ENCODE results near the gene ATP8A1.

- TF ChIP-seq CTCF (IDR thresholded peaks at IDR 0.05): no peak
- no peak for TF ChIP-seq POLR2A (IDR thresholded peaks at IDR 0.05; ENCODE audit: low read depth)
- no peak for TF ChIP-seq POLR2AphosphoS5 (IDR thresholded peaks at IDR 0.05)
- TF ChIP-seq EP300 (IDR thresholded peaks at IDR 0.05): no peak
Measured at GRCh38 chr4:42676066-42676951, 19.4 kb upstream of the ATP8A1 start.

Data from esophagus muscularis mucosa (tissue), 4 donors.